ENCODE results near the gene CGB5.
"Not testable (repeated sequence)": the region's sequence is repeated elsewhere in the genome, so short reads cannot be mapped to it uniquely, and the experiment has no call there.

CGB5 gene

DNA sequence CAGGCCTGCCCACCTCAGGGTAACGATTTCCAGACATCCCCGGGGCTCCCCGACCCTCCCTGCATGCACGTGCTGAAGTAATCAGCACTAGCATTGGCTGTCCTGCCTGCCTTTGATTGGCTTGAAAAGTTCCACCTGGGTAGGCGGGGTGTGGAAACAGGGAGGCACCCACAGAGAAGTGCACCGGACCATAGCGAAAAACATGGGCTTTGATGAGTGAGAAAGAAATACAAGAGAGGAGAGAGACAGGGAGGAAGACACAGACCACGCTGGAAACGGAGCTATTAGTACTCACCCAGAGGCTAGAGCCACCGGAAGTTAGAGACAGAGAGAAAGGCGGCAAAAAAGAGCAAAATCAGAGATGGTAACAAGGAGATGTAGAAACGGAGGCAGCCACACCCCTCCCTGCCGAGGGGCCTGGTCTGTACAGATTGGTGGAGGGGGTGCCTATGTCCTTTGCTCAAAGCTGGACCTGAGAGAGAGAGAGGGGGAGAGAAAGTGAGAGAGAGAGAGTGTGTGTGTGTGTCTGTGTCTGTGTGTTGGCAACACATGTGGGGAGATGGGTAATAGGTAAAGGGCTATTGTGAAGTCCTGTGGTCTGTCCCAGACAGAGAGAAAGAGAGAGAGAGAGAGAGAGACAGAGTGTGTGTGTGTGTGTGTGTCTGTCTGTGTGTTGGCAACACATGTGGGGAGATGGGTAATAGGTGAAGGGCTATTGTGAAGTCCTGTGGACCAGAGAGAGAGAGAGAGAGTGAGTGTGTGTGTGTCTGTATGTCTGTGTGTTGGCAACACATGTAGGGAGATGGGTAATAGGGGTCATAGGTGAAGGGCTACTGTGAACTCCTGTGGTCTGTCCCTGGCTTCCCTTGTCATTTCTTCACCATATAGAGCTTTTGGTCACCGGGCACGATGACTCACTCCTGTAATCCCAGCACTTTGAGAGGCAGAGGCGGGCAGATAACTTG is 22.4 kb upstream of the CGB5 start:
- FAIRE-seq (no peak), DNase-seq (ENCODE audit: low spot score) (no peak)

DNA sequence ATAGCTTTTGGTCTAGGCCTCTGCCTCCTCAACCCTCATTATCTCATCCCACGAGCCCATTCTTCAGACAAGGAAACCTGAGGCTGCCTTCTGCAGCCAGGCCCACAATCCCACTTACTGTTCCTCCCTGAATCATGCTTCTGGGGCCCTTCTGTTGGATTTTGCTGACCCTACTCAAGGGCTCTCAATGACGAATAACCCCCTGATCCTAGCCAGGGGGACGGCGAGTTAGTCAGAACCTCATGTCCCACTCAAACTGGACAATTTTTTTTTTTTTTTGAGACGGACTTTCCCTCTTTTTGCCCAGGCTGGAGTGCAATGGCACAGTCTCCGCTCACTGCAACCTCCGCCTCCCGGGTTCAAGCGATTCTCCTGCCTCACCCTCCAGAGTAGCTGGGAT is 21.5 kb upstream of the CGB5 start:
- DNase-seq (ENCODE audit: low spot score) (no peak), FAIRE-seq (no peak)

DNA sequence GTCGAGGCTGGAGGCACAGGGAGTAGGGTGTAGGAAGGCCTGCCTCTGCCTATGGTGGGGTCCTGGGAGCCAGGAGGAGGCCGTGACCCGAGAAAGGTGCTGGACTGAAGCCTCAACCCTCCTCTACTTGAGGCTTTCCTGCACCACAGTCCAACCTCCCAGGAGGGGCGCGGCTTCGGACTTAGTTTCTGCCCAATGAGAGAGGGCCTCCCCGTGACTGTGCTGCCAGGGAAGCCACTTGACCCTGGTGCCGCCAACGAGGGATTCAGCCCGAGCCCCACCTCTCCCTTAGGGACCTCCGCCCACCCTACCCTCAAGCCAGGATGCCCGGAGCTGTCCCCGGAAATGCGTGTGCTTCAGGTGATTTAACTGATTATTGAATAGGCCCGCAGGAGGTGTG is 19.4 kb upstream of the CGB5 start, which contains the start of gene CGB3:
Gene CGB3, minus strand, starts transcription at position 101 of the 400 bp plus-strand sequence. CDS start 362 bp downstream, outside the sequence.
- not testable (repeated sequence) for FAIRE-seq; DNase-seq (ENCODE audit: low spot score)

DNA sequence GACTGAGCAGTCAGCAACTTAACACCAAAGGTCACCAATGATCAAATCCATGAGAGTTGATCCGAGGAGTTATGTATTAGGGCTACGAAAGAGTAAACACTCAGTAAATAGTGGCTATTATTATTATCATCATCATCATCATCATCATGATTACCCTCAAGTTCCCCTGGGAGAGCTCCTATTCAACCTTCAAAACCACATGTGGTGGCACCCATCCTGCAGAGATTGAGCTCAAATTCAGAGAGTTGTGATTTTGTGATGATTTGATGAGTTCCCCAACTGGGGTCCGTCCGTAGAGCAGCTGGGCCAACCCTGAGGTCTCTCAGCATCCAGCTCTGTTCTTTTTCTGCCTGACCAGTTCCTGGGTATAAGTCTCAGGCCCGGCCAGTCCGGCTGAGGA is 18.6 kb upstream of the CGB5 start:
- not testable (repeated sequence) for FAIRE-seq; DNase-seq (ENCODE audit: low spot score)

DNA sequence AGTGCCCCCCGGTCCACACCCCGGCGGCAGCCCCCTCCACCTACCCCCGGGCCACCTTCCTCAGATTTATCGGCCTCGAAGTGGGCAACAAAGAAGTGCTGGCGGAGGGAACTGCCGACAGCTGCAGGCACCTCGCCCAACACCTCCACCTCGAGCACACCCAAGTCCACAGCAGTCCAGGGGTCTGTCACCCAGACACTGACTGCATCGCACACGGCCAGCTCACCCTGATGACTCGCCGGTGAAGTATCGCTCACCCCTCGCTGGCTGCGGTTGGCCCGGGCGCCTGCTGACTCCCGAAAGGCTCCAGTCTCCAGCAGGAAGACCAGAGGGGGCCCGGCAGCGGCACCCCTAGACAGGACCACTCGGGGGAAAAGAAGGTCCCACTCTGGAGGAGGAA is 18.0 kb upstream of the CGB5 start:
- FAIRE-seq, result peak; percentile 30
- not testable (repeated sequence) for DNase-seq (ENCODE audit: low spot score)

DNA sequence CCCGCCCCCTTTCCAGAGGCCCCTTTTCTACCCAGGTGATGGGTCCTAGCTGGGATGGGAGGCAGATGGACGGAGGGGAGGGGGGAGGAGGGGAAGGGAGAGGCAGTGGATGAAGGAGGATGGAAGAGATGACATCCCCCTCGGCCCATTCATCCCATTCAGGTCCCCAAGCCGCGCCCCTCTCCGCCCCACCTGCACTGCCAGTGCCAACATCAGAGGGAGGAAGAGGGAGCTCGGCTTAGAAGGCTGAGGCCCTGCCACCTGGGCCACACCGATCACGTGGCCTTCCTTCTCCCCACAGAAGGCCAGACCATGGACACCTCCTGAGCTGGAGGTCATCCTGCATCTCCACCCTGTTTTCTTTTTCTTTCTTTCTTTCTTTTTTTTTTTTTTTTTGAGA is 15.0 kb upstream of the CGB5 start:
- not testable (repeated sequence) for DNase-seq (ENCODE audit: low spot score); FAIRE-seq

DNA sequence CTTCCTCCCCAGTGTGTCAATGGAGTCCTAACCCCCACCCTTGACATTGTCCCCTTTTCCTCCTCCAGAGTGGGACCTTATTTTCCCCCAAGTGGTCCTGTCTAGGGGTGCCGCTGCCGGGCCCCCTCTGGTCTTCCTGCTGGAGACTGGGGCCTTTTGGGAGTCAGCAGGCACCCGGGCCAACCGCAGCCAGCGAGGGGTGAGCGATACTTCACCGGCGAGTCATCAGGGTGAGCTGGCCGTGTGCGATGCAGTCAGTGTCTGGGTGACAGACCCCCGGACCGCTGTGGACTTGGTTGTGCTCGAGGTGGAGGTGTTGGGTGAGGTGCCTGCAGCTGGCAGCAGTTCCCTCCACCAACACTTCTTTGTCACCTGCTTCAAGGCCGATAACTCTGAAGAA is 13.9 kb upstream of the CGB5 start:
- FAIRE-seq; DNase-seq (ENCODE audit: low spot score): not testable (repeated sequence)

DNA sequence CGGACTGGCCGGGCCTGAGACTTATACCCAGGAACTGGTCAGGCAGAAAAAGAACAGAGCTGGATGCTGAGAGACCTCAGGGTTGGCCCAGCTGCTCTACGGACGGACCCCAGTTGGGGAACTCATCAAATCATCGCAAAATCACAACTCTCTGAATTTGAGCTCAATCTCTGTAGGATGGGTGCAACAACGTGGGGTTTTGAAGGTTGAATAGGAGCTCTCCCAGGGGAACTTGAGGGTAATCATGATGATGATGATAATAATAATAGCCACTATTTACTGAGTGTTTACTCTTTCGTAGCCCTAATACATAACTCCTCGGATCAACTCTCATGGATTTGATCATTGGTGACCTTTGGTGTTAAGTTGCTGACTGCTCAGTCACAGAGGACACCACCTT is 13.3 kb upstream of the CGB5 start:
- FAIRE-seq; DNase-seq (ENCODE audit: low spot score): not testable (repeated sequence)

DNA sequence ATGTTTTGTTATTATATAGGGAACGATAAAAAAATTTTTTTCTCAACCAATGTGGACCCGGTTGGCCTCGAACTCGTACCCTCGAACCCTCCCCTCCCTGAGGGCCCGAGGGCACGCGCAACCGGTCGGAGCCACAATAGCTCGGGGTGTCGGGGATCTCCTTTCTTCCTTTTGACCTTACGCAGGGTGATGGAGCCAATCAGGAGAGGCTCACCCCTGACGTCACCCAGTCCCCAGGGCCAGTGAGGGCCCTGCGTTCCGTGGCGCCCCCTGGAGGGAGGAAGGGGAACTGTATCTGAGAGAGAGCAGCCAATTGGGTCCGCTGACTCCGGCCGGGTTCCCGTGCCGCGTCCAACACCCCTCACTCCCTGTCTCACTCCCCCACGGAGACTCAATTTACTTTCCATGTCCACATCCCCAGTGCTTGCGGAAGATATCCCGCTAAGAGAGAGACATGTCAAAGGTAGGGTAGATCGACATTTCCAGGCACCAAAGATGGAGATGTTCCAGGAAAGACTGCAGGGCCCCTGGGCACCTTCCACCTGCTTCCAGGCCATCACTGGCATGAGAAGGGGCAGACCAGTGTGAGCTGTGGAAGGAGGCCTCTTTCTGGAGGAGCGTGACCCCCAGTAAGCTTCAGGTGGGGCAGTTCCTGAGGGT is 11.9 kb upstream of the CGB5 start, which contains the start of gene CGB2:
Gene CGB2, plus strand, starts transcription at position 249 of the 660 bp plus-strand sequence. Its CDS starts 206 bp downstream, at position 455.
- DNase-seq (ENCODE audit: low spot score); FAIRE-seq: not testable (repeated sequence)

DNA sequence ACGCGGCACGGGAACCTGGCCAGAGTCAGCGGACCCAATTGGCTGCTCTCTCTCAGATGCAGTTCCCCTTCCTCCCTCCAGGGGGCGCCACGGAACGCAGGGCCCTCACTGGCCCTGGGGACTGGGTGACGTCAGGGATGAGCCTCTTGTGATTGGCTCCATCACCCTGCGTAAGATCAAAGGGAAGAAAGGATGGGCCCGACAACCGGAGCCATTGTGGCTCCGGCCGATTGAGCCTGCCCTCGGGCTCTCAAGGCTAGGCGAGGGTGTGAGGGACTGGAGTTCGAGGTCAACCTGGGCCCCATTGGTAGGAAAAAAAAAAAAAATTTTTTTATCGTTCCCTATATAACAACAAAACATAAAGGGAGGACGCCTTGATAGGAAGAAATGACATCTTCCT is 6.8 kb upstream of the CGB5 start, which contains the start of gene CGB1:
Gene CGB1, minus strand, starts transcription at position 81 of the 400 bp plus-strand sequence. CDS start 184 bp downstream, outside the sequence.
- not testable (repeated sequence) for DNase-seq (ENCODE audit: low spot score)

DNA sequence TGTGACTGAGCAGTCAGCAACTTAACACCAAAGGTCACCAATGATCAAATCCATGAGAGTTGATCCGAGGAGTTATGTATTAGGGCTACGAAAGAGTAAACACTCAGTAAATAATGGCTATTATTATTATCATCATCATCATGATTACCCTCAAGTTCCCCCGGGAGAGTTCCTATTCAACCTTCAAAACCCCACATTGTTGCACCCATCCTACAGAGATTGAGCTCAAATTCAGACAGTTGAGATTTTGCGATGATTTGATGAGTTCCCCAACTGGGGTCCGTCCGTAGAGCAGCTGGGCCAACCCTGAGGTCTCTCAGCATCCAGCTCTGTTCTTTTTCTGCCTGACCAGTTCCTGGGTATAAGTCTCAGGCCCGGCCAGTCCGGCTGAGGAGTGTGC is 5.5 kb upstream of the CGB5 start:
- not testable (repeated sequence) for FAIRE-seq; DNase-seq (ENCODE audit: low spot score)

More for the DNA sequence above, 6.8 kb upstream of the CGB5 start, which contains the start of gene CGB1:
- FAIRE-seq, result not testable (repeated sequence)

DNA sequence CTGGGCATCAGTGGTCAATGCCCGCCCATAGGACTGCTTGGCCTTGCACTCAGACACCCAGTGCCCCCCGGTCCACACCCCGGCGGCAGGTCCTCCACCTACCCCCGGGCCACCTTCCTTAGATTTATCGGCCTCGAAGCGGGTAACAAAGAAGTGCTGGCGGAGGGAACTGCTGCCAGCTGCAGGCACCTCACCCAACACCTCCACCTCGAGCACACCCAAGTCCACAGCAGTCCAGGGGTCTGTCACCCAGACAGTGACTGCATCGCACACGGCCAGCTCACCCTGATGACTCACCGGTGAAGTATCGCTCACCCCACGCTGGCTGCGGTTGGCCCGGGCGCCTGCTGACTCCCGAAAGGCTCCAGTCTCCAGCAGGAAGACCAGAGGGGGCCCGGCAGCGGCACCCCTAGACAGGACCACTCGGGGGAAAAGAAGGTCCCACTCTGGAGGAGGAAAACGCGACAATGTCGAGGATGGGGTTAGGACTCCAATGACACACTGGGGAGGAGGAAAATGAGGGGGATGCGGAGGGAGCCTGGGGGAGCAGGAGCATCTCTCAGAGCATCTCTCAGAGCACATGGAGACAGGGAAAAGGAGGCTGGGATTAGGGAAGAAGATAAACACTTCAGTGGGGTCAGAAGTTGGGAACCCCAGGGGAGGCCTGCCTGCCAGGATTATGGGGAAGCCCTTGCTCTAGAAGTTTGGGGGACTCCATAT is 4.9 kb upstream of the CGB5 start:
- FAIRE-seq (peak; percentile 53), DNase-seq (ENCODE audit: low spot score) (peak; percentile 72)

DNA sequence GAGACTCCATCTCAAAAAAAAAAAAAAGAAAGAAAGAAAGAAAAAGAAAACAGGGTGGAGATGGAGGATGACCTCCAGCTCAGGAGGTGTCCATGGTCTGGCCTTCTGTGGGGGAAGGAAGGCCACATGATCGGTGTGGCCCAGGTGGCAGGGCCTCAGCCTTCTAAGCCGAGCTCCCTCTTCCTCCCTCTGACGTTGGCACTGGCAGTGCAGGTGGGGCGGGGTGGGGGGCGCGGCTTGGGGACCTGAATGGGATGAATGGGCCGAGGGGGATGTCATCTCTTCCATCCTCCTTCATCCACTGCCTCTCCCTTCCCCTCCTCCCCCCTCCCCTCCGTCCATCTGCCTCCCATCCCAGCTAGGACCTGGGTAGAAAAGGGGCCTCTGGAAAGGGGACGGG is 3.9 kb upstream of the CGB5 start:
- not testable (repeated sequence) for DNase-seq (ENCODE audit: low spot score); FAIRE-seq

DNA sequence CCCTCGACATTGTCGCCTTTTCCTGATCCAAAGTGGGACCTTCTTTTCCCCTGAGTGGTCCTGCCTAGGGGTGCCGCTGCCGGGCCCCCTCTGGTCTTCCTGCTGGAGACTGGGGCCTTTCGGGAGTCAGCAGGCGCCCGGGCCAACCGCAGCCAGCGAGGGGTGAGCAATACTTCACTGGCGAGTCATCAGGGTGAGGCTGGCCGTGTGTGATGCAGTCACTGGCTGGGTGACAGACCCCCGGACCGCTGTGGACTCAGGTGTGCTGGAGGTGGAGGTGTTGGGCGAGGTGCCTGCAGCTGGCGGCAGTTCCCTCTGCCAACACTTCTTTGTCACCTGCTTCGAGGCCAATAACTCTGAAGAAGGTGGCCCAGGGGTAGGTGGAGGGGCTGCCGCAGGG is 1.5 kb upstream of the CGB5 start:
- peak; percentile 66 for FAIRE-seq
- peak; percentile 63 for DNase-seq (ENCODE audit: low spot score)

DNA sequence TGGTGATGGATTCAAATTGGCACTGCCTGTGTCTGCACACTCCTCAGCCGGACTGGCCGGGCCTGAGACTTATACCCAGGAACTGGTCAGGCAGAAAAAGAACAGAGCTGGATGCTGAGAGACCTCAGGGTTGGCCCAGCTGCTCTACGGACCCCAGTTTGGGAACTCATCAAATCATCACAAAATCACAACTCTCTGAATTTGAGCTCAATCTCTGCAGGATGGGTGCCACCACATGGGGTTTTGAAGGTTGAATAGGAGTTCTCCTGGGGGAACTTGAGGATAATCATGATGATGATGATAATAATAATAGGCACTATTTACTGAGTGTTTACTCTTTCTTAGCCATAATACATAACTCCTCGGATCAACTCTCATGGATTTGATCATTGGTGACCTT is 982 bp upstream of the CGB5 start:
- not testable (repeated sequence) for FAIRE-seq; DNase-seq (ENCODE audit: low spot score)

DNA sequence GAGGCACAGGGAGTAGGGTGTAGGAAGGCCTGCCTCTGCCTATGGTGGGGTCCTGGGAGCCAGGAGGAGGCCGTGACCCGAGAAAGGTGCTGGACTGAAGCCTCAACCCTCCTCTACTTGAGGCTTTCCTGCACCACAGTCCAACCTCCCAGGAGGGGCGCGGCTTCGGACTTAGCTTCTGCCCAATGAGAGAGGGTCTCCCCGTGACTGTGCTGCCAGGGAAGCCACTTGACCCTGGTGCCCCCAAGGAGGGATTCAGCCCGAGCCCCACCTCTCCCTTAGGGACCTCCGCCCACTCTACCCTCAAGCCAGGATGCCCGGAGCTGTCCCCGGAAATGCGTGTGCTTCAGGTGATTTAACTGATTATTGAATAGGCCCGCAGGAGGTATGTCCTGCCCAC is 5.4 kb downstream of the CGB5 start, which contains the start of gene CGB8:
Gene CGB8, minus strand, starts transcription at position 101 of the 400 bp plus-strand sequence. CDS start 372 bp downstream, outside the sequence.
- not testable (repeated sequence) for DNase-seq (ENCODE audit: low spot score); FAIRE-seq

DNA sequence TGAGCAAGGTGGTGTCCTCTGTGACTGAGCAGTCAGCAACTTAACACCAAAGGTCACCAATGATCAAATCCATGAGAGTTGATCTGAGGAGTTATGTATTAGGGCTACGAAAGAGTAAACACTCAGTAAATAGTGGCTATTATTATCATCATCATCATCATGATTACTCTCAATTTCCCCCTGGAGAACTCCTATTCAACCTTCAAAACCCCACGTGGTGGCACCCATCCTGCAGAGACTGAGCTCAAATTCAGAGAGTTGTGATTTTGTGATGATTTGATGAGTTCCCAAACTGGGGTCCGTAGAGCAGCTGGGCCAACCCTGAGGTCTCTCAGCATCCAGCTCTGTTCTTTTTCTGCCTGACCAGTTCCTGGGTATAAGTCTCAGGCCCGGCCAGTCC is 6.2 kb downstream of the CGB5 start:
- FAIRE-seq; DNase-seq (ENCODE audit: low spot score): not testable (repeated sequence)

DNA sequence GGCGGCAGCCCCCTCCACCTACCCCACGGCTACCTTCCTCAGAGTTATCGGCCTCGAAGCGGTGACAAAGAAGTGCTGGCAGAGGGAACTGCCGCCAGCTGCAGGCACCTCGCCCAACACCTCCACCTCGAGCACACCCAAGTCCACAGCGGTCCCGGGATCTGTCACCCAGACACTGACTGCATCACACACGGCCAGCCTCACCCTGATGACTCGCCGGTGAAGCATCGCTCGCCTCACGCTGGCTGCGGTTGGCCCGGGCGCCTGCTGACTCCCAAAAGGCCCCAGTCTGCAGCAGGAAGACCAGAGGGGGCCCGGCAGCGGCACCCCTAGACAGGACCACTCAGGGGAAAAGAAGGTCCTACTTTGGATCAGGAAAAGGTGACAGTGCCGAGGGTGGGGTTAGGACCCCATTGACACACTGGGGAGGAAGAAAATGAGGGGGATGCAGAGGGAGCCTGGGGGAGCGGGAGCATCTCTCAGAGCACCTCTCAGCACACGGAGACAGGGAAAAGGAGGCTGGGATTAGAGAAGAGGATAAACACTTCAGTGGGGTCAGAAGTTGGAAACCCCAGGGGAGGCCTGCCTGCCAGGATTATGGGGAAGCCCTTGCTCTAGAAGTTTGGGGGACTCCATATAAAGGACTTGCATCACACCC is 6.9 kb downstream of the CGB5 start:
- FAIRE-seq, result not testable (repeated sequence)
- DNase-seq (ENCODE audit: low spot score), result peak; percentile 68

DNA sequence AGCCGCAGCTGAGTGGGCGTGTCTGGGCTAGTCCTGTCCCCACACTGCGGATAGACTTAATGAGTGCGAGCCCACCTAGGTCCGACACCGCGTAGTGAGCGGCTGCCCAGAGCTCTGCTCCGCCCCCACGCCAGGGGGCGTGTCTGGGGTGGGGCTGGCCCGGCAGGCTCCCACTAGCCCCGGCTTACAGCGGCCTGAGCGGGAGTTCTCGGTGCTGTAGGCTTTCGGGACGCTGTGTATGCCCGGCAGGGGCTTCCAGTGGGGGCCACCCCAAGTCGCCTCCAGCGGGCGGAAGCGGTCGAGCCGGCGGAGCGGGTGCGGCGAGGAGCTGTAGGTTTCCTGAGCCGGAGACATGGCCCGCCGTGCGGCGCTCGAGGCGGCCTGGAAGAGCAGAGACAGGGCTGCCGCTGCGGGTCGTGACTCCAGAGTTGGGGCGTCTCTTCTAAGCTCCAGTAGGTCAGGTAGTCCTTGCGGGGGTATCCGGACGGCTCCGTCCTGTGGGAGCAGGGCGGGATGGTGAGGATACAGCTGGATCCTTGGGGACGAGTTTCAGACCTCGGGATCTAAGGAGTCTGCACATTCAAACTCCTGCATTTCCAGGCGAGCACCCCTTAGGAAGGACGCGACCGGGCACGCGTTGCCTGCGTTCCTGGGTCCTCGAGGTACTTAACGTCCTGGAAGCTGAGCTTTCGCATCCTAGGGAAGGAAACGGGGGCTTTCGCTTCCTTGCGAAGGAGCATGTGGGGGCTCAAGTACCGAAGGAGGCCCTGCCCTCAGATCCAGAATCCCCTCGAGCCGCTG is 12.7 kb downstream of the CGB5 start:
- peak; percentile 61 for FAIRE-seq
- DNase-seq (ENCODE audit: low spot score), result peak; percentile 85
